Measurements from ENCODE around the gene LSM7. TPM values are rescaled to one million over a fixed set of nuclear protein-coding genes. Genes with fewer than 3 reads are reported as not detected.

Gene LSM7
- total and polyA plus RNA-seq, 11 donors = 33.8 to 213 (median 47.7) TPM

DNA sequence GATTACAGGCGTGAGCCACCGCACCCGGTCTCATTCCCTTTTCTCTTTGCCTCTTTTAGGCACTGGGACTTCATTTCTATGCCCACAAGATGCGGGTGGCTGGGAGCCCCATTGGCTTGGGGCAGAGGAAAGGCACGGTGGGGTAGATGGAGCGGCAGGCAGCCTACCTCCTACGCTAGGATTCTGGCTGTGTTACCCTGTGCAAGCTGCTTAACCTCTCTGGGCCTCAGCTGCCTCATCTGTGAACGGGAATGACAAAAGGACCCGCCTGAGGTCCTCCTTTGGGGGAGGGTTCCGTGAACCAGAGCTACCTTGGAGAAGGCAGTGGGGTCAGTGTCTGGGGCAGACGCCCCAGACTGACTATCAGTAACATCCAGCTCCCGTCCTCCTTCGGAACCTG, 11.1 kb downstream of the LSM7 start:
- TF ChIP-seq POLR2A (IDR thresholded peaks at IDR 0.05) = no peak
- TF ChIP-seq, protein P1, sequence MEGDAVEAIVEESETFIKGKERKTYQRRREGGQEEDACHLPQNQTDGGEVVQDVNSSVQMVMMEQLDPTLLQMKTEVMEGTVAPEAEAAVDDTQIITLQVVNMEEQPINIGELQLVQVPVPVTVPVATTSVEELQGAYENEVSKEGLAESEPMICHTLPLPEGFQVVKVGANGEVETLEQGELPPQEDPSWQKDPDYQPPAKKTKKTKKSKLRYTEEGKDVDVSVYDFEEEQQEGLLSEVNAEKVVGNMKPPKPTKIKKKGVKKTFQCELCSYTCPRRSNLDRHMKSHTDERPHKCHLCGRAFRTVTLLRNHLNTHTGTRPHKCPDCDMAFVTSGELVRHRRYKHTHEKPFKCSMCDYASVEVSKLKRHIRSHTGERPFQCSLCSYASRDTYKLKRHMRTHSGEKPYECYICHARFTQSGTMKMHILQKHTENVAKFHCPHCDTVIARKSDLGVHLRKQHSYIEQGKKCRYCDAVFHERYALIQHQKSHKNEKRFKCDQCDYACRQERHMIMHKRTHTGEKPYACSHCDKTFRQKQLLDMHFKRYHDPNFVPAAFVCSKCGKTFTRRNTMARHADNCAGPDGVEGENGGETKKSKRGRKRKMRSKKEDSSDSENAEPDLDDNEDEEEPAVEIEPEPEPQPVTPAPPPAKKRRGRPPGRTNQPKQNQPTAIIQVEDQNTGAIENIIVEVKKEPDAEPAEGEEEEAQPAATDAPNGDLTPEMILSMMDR (IDR thresholded peaks at IDR 0.05) = no peak
- Histone ChIP-seq H3K27me3 (peaks cover 3 to 16% (median 9%) of the 10 kb centered on the region in 9 donors), H3K4me1 (peaks cover 0 to 14% (median 7%) of the 10 kb centered on the region in 12 donors), H3K4me3 (no peak overlapping the region), H3K27ac (no peak overlapping the region), H3K36me3 (peaks cover 0 to 13% (median 4%) of the 10 kb centered on the region in 9 donors), H3K9me3 (peaks cover 0 to 12% (median 2%) of the 10 kb centered on the region in 12 donors)
- intact Hi-C loops (cut with DNase I) = loop anchor here in 9 of 10 donors (2.0 to 10.0 kb wide), 8 partner anchors 40 to 392 kb away; partner anchors contain the start of genes PLEKHJ1 (in 4 of the 9), SF3A2 (in 4 of the 9) and AP3D1 (in 1 of the 9)
- DNase-seq (no peak), ATAC-seq (no peak)
- 91 to 95% (median 94%) methylated on average over 10 to 13 of the region's 13 CpGs for WGBS, 4 donors

GRCh38 chr19:2315818-2316353, 12.5 kb downstream of the LSM7 start:
- intact Hi-C loops (cut with DNase I) = loop anchor here (1.0 to 10.0 kb wide), 12 partner anchors 39 to 391 kb away; partner anchors contain the start of genes PLEKHJ1 (in 6 of the 10), SF3A2 (in 6 of the 10) and AP3D1 (in 1 of the 10)
- peaks cover 3 to 30% (median 13%) of the 10 kb centered on the region in 9 donors for H3K27me3 ChIP-seq
- TF ChIP-seq, protein P1 (IDR thresholded peaks at IDR 0.05) = peak; percentile 52 to 74 (median 61)
- TF ChIP-seq POLR2A (IDR thresholded peaks at IDR 0.05) = no peak
- peak; percentile 92 to 94 (median 94) for ATAC-seq
- H3K4me1 ChIP-seq = peaks cover 0 to 14% (median 7%) of the 10 kb centered on the region in 12 donors
- DNase-seq = peak; percentile 73 to 89 (median 77)
- H3K36me3 ChIP-seq = no peaks in the 10 kb centered on the region
- peak overlapping the region in 1 of 12 donors; percentile 70 for H3K27ac ChIP-seq
- 18 to 29% (median 24%) methylated on average over 17 to 22 of the region's 22 CpGs for WGBS, 4 donors
- peaks cover 0 to 12% (median 2%) of the 10 kb centered on the region in 12 donors for H3K9me3 ChIP-seq
- H3K4me3 ChIP-seq = no peak overlapping the region

- ATAC-seq = no peak
- intact Hi-C loops (cut with DNase I) = loop anchor here (2.0 to 10.0 kb wide), 8 partner anchors 38 to 390 kb away; partner anchors contain the start of genes PLEKHJ1 (in 4 of the 10), SF3A2 (in 4 of the 10) and AP3D1 (in 1 of the 10)
- peaks cover 3 to 36% (median 19%) of the 10 kb centered on the region in 9 donors for H3K27me3 ChIP-seq
These were observed 13.1 kb downstream of the LSM7 start for GRCh38 chr19:2315121-2315817.

More at GRCh38 chr19:2315121-2315817, 13.1 kb downstream of the LSM7 start:
- WGBS, 4 donors = 84 to 88% (median 86%) methylated on average over 7 of the region's 7 CpGs
- peaks cover 0 to 14% (median 7%) of the 10 kb centered on the region in 12 donors for H3K4me1 ChIP-seq
- no peak for DNase-seq
- peaks cover 0 to 12% (median 2%) of the 10 kb centered on the region in 12 donors for H3K9me3 ChIP-seq
- H3K4me3 ChIP-seq = no peak overlapping the region
- H3K27ac ChIP-seq = peak overlapping the region in 1 of 12 donors; percentile 70
- TF ChIP-seq, protein P1 (IDR thresholded peaks at IDR 0.05) = no peak
- H3K36me3 ChIP-seq = no peaks in the 10 kb centered on the region
